Measurements from ENCODE around the gene AIM2. TPM values are rescaled to one million over a fixed set of nuclear protein-coding genes. Genes with fewer than 3 reads are reported as not detected.
"Not testable (repeated sequence)": the region's sequence is repeated elsewhere in the genome, so short reads cannot be mapped to it uniquely, and the experiment has no call there.

AIM2 gene
- total RNA-seq, result under 0.01 TPM

GRCh38 chr1:159076438-159077119 lies at the start of gene AIM2:
Gene AIM2 (minus strand): TSS chr1:159076766. CDS start chr1:159073499, 3,267 bp downstream.
- peak in 1 of 3 donors; percentile 42 for DNase-seq (ENCODE audit: low read depth in 2 of 3, low spot score in 2 of 3)

- no peak for DNase-seq (ENCODE audit: low read depth in 2 of 3, low spot score in 2 of 3)
Observed at GRCh38 chr1:159123587-159123986, 47.0 kb upstream of the AIM2 start.

GRCh38 chr1:159122005-159122621 lies 45.5 kb upstream of the AIM2 start:
- no peak for DNase-seq (ENCODE audit: low read depth in 2 of 3, low spot score in 2 of 3)

GRCh38 chr1:159121526-159121925 lies 45.0 kb upstream of the AIM2 start:
- DNase-seq (ENCODE audit: low read depth in 2 of 3, low spot score in 2 of 3), result no peak

- no peak for DNase-seq (ENCODE audit: low read depth in 2 of 3, low spot score in 2 of 3)
Observed at GRCh38 chr1:159120317-159120716, 43.8 kb upstream of the AIM2 start.

- no peak for DNase-seq (ENCODE audit: low read depth in 2 of 3, low spot score in 2 of 3)
Observed at GRCh38 chr1:159113596-159114433, 37.2 kb upstream of the AIM2 start.

GRCh38 chr1:159103021-159103420 lies 26.5 kb upstream of the AIM2 start:
- not testable (repeated sequence) for DNase-seq (ENCODE audit: low read depth in 2 of 3, low spot score in 2 of 3)

GRCh38 chr1:159100589-159100988 lies 24.0 kb upstream of the AIM2 start:
- DNase-seq (ENCODE audit: low read depth in 2 of 3, low spot score in 2 of 3), result no peak

- no peak for DNase-seq (ENCODE audit: low read depth in 2 of 3, low spot score in 2 of 3)
Observed at GRCh38 chr1:159098596-159098995, 22.0 kb upstream of the AIM2 start.

- DNase-seq (ENCODE audit: low read depth in 2 of 3, low spot score in 2 of 3), result peak in 2 of 3 donors; percentile 64 to 65
Observed at GRCh38 chr1:159092036-159092760, 15.6 kb upstream of the AIM2 start.

GRCh38 chr1:159091607-159092031 lies 15.1 kb upstream of the AIM2 start:
- peak in 1 of 3 donors; percentile 50 for DNase-seq (ENCODE audit: low read depth in 2 of 3, low spot score in 2 of 3)

- no peak for DNase-seq (ENCODE audit: low read depth in 2 of 3, low spot score in 2 of 3)
Observed at GRCh38 chr1:159091180-159091560, 14.6 kb upstream of the AIM2 start.

- DNase-seq (ENCODE audit: low read depth in 2 of 3, low spot score in 2 of 3), result no peak
Observed at GRCh38 chr1:159090286-159091179, 14.0 kb upstream of the AIM2 start.

GRCh38 chr1:159089184-159089791 lies 12.7 kb upstream of the AIM2 start:
- DNase-seq (ENCODE audit: low read depth in 2 of 3, low spot score in 2 of 3), result no peak

- no peak for DNase-seq (ENCODE audit: low read depth in 2 of 3, low spot score in 2 of 3)
Observed at GRCh38 chr1:159088546-159089183, 12.1 kb upstream of the AIM2 start.

GRCh38 chr1:159088050-159088449 lies 11.5 kb upstream of the AIM2 start:
- peak in 2 of 3 donors; percentile 67 to 75 for DNase-seq (ENCODE audit: low read depth in 2 of 3, low spot score in 2 of 3)

GRCh38 chr1:159084867-159085266 lies 8.3 kb upstream of the AIM2 start:
- no peak for DNase-seq (ENCODE audit: low read depth in 2 of 3, low spot score in 2 of 3)

- DNase-seq (ENCODE audit: low read depth in 2 of 3, low spot score in 2 of 3), result no peak
Observed at GRCh38 chr1:159084152-159084551, 7.6 kb upstream of the AIM2 start.

GRCh38 chr1:159083013-159083412 lies 6.4 kb upstream of the AIM2 start:
- no peak for DNase-seq (ENCODE audit: low read depth in 2 of 3, low spot score in 2 of 3)
